Heart left ventricle (tissue), 13 donors: Measurements from ENCODE around the gene THOC6.
"Not testable (repeated sequence)": the region's sequence is repeated elsewhere in the genome, so short reads cannot be mapped to it uniquely, and the experiment has no call there.

ENCODE experiments used
- CTCF ChIP-seq, 12 donors: fragments of 200-600 bp; sonication (generic) in 4 of 12; IDR thresholded peaks; one replicate each; pipeline versions ENCODE4 v1.5.0 to v1.8.0; 2018 to 2022; ENCODE audit warnings: antibody characterized with exemption in 12 of 12, mild to moderate bottlenecking in 5 of 12
- POLR2A ChIP-seq, 2 donors: fragments of 450-650 bp; IDR thresholded peaks; one replicate each; pipeline ENCODE4 v1.6.1; 2017; ENCODE audit warnings: antibody characterized with exemption in 2 of 2, mild to moderate bottlenecking in 2 of 2, moderate library complexity in 2 of 2
- donor health status: ischemic (EF 13 %, LVEDD 7.1; RV severe dilation, severe dysfunction).
- donor health status: DM: no; HTN: yes; CAD: no.
- donor health status: DM: no; HTN: no; CAD: no.
- donor health status: ischemic (EF 25% LVEDD 6.9; RV normal size, moderate dysfunction).
- donor health status: ischemic (EF 25% LVEDD 5.7; RV mildly dilated, moderate dysfunction).
- donor health status: ischemic (EF 35%, LVEDD 5.7; RV mildly dilated, moderate dysfunction).
- donor health status: nonischemic (EF 11% LVEDD 7.7; RV severe dilation, severe dysfunction).
- donor health status: DM: yes; HTN: yes; CAD: no.
- donor health status: PGD.
- donor health status: ischemic (EF 29% LVEDD 5.4; RV normal size, mild dysfunction).
- donor health status: nonischemic (EF 23%, LVEDD 6.1; RV moderate dilation, normal function).

GRCh38 chr16:3053330-3053710 lies 29.5 kb downstream of the THOC6 start:
- not testable (repeated sequence) for TF ChIP-seq CTCF, POLR2A (IDR thresholded peaks at IDR 0.05)
